ENCODE data around the gene RBMS1. TPM values are rescaled to one million over a fixed set of nuclear protein-coding genes. Genes with fewer than 3 reads are reported as not detected.

Gene RBMS1
- total RNA-seq, 1 donor: 111 TPM

- H3K27ac ChIP-seq (ENCODE audit: low read depth, low read length): peak overlapping the region; percentile 27
- TF ChIP-seq CTCF (IDR thresholded peaks at IDR 0.05; ENCODE audit: extremely low read depth, low read depth, low read length): no peak
- DNase-seq (ENCODE audit: insufficient read length, low spot score, missing footprints): no peak
- H3K27me3 ChIP-seq (ENCODE audit: insufficient read depth, low read length): no peaks in the 10 kb centered on the region
- peaks cover 19% of the 10 kb centered on the region for H3K4me1 ChIP-seq (ENCODE audit: insufficient read depth, low read length)
- no peaks in the 10 kb centered on the region for H3K36me3 ChIP-seq (ENCODE audit: insufficient read depth, low read length)
- H3K79me2 ChIP-seq (ENCODE audit: insufficient read depth, low read length): peaks cover 87% of the 10 kb centered on the region
- H3K4me2 ChIP-seq (ENCODE audit: insufficient read depth, low read length): no peak overlapping the region
- H2AFZ ChIP-seq (ENCODE audit: low read length): no peak overlapping the region
- no peak overlapping the region for H3K4me3 ChIP-seq (ENCODE audit: insufficient read depth, low read length)
- peaks cover 12% of the 10 kb centered on the region for H4K20me1 ChIP-seq (ENCODE audit: insufficient read depth, low read length)
- no peaks in the 10 kb centered on the region for H3K9me3 ChIP-seq (ENCODE audit: low read depth, low read length)
Observed at GRCh38 chr2:160472839-160473251, 20.8 kb downstream of the RBMS1 start.

DNA sequence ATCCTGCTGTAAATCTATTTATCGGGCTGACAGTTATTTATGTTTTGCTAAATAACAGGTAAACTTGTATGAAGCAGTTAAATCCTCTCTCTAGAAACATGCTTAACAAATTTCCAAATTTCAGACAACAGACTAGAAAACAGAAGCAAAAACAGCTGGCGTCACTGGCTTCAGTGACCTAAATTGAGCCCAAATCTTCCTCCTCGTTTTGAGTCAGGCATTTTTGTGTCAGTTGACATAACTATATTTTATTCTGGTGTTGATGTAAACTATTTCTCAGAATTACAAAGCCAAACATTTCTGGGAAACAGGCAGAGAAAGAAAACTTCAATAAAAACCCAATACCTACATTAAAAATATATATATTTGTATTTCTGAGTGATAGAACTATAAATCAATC, 21.7 kb downstream of the RBMS1 start:
- TF ChIP-seq CTCF (IDR thresholded peaks at IDR 0.05; ENCODE audit: extremely low read depth, low read depth, low read length): no peak
- Histone ChIP-seq H3K27me3 (ENCODE audit: insufficient read depth, low read length) (no peaks in the 10 kb centered on the region), H3K4me2 (ENCODE audit: insufficient read depth, low read length) (no peak overlapping the region), H3K27ac (ENCODE audit: low read depth, low read length) (peak overlapping the region; percentile 27), H3K4me3 (ENCODE audit: insufficient read depth, low read length) (no peak overlapping the region), H2AFZ (ENCODE audit: low read length) (no peak overlapping the region), H4K20me1 (ENCODE audit: insufficient read depth, low read length) (peaks cover 15% of the 10 kb centered on the region), H3K9me3 (ENCODE audit: low read depth, low read length) (no peaks in the 10 kb centered on the region), H3K4me1 (ENCODE audit: insufficient read depth, low read length) (peaks cover 19% of the 10 kb centered on the region), H3K79me2 (ENCODE audit: insufficient read depth, low read length) (peaks cover 87% of the 10 kb centered on the region), H3K36me3 (ENCODE audit: insufficient read depth, low read length) (no peaks in the 10 kb centered on the region)
- no peak for DNase-seq (ENCODE audit: insufficient read length, low spot score, missing footprints)

GRCh38 chr2:160469621-160470204, 23.9 kb downstream of the RBMS1 start:
- Histone ChIP-seq H3K36me3 (ENCODE audit: insufficient read depth, low read length) (no peaks in the 10 kb centered on the region), H3K4me1 (ENCODE audit: insufficient read depth, low read length) (peaks cover 8% of the 10 kb centered on the region), H3K4me2 (ENCODE audit: insufficient read depth, low read length) (no peak overlapping the region), H3K4me3 (ENCODE audit: insufficient read depth, low read length) (no peak overlapping the region), H3K79me2 (ENCODE audit: insufficient read depth, low read length) (peaks cover 88% of the 10 kb centered on the region), H4K20me1 (ENCODE audit: insufficient read depth, low read length) (peaks cover 28% of the 10 kb centered on the region), H3K27ac (ENCODE audit: low read depth, low read length) (no peak overlapping the region), H3K9me3 (ENCODE audit: low read depth, low read length) (no peaks in the 10 kb centered on the region), H3K27me3 (ENCODE audit: insufficient read depth, low read length) (no peaks in the 10 kb centered on the region), H2AFZ (ENCODE audit: low read length) (no peak overlapping the region)
- TF ChIP-seq CTCF (IDR thresholded peaks at IDR 0.05; ENCODE audit: extremely low read depth, low read depth, low read length): no peak
- no peak for DNase-seq (ENCODE audit: insufficient read length, low spot score, missing footprints)

GRCh38 chr2:160469164-160469563, 24.4 kb downstream of the RBMS1 start:
- H3K9me3 ChIP-seq (ENCODE audit: low read depth, low read length): no peaks in the 10 kb centered on the region
- peaks cover 87% of the 10 kb centered on the region for H3K79me2 ChIP-seq (ENCODE audit: insufficient read depth, low read length)
- no peak for DNase-seq (ENCODE audit: insufficient read length, low spot score, missing footprints)
- no peaks in the 10 kb centered on the region for H3K36me3 ChIP-seq (ENCODE audit: insufficient read depth, low read length)
- no peak overlapping the region for H3K27ac ChIP-seq (ENCODE audit: low read depth, low read length)
- H3K27me3 ChIP-seq (ENCODE audit: insufficient read depth, low read length): no peaks in the 10 kb centered on the region
- peaks cover 8% of the 10 kb centered on the region for H3K4me1 ChIP-seq (ENCODE audit: insufficient read depth, low read length)
- no peak overlapping the region for H3K4me2 ChIP-seq (ENCODE audit: insufficient read depth, low read length)
- H2AFZ ChIP-seq (ENCODE audit: low read length): no peak overlapping the region
- no peak for TF ChIP-seq CTCF (IDR thresholded peaks at IDR 0.05; ENCODE audit: extremely low read depth, low read depth, low read length)
- no peak overlapping the region for H3K4me3 ChIP-seq (ENCODE audit: insufficient read depth, low read length)
- peaks cover 28% of the 10 kb centered on the region for H4K20me1 ChIP-seq (ENCODE audit: insufficient read depth, low read length)
